Upper lobe of right lung (tissue), 1 donor: ENCODE data around the gene AKAP5. TPM values are rescaled to one million over a fixed set of nuclear protein-coding genes. Genes with fewer than 3 reads are reported as not detected.
A peak's percentile ranks its signal among the peaks of the same experiment; 100 is the strongest.

Source experiments
- ATAC-seq: fragments of 200-7000 bp; cut with Tn5 transposase; one replicate; pipeline ENCODE4 v1.9.1; 2020; ENCODE audit warnings: mild to moderate bottlenecking, moderate library complexity
- DNase-seq: peaks from one replicate; pipeline ENCODE4 v3.0.0-alpha.2; 2020
- H3K27ac ChIP-seq: fragments of 200-600 bp; one replicate; pipeline ENCODE4 v1.8.0; 2022
- H3K27me3 ChIP-seq: fragments of 200-600 bp; one replicate; pipeline ENCODE4 v1.8.0; 2022; ENCODE audit warnings: mild to moderate bottlenecking
- H3K36me3 ChIP-seq: fragments of 200-600 bp; one replicate; pipeline ENCODE4 v1.8.0; 2022
- H3K4me1 ChIP-seq: fragments of 200-600 bp; one replicate; pipeline ENCODE4 v1.8.0; 2022
- H3K4me3 ChIP-seq: fragments of 200-600 bp; one replicate; pipeline ENCODE4 v1.8.0; 2022; ENCODE audit warnings: mild to moderate bottlenecking
- H3K9me3 ChIP-seq: fragments of 200-600 bp; one replicate; pipeline ENCODE4 v1.8.0; 2022
- CTCF ChIP-seq: fragments of 200-600 bp; IDR thresholded peaks from one replicate; pipeline ENCODE4 v1.8.0; 2022; ENCODE audit warnings: antibody characterized with exemption
- intact Hi-C: fragments of 100-400 bp; cut with DNase I; formaldehyde crosslinking; loops from one replicate; pipeline ENCODE4 v1.11.0; 2022
- total RNA-seq: library from RNA; stranded (reverse); fragmentation: NEBNext Ultra II Directional; extraction: Animal tissue kit (Norgen Biotek cat#: 25700); gene quantifications from one replicate; pipeline ENCODE4 v1.2.1, GENCODE V29; 2021
- donor health status: DM: no; HTN: yes; CAD: no; lungs with severe emphysema.

Gene AKAP5
- total RNA-seq, 1 donor from 2014 or later: 3.6 TPM

DNA sequence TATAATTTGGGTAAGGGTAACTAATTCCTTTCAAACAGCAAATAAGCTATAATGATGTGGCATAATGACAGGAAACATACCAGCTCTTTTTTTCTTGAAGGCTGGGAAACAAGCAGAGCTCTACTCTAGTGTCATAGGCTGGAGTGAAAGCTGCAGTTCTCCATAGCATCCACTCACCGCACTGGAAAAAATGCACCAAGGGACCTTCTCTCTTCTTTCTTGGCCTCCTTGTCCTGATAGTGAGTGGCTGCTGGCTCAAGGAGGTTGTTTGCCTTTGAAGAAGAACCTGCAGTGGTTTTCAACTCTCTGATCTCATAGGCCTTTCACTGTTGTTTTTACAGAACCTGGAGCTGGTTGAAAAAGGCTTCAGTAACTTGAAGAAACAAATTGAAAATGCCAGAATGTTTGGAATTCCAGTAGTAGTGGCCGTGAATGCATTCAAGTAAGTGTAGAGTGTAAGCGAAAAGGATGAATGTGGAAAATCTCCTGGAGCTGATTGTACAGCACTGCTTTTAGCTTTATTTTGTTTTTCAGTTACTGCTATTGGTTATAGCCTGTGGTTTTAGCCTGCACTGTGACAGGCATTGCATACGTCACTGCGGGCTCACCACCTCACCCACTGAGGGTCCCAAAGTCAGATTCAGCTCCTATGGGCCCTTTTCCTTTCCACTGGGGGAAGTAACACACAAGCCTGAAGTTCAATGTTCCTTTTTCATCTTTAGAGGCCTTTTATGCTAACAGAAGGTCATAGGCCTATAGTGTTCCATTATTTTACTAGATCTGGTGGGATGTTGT is 17.2 kb upstream of the AKAP5 start:
- Histone ChIP-seq H3K27me3 (no peaks in the 10 kb centered on the region), H3K27ac (no peak overlapping the region), H3K36me3 (peaks cover 58% of the 10 kb centered on the region), H3K9me3 (no peaks in the 10 kb centered on the region), H3K4me3 (no peak overlapping the region), H3K4me1 (peaks cover 7% of the 10 kb centered on the region)
- DNase-seq (no peak), ATAC-seq (peak; percentile 36)
- TF ChIP-seq CTCF: no peak
- intact Hi-C loops: no loop called here

DNA sequence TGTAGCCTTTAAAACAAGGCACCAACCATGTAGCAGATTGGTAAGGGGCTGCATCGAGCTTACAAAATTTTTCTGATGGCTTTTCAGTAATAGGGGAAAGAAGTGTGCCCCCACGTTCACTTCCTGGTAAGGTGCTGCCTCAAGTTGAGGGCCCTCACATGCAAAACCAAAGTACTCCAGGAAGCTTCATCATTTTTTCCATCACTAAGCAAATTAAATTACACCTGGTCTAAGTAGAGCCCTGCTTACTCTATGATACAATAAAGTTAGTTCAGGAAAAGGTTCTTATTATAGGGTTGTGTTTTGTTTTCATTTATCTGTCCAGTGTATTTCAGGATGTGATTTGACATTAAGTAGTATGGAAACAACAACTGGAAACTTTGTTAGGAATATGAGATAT is 15.0 kb upstream of the AKAP5 start:
- Histone ChIP-seq H3K27me3 (no peaks in the 10 kb centered on the region), H3K4me3 (no peak overlapping the region), H3K9me3 (no peaks in the 10 kb centered on the region), H3K4me1 (peaks cover 7% of the 10 kb centered on the region), H3K36me3 (peaks cover 68% of the 10 kb centered on the region), H3K27ac (no peak overlapping the region)
- ATAC-seq (no peak), DNase-seq (no peak)
- intact Hi-C loops: no loop called here
- TF ChIP-seq CTCF: no peak

DNA sequence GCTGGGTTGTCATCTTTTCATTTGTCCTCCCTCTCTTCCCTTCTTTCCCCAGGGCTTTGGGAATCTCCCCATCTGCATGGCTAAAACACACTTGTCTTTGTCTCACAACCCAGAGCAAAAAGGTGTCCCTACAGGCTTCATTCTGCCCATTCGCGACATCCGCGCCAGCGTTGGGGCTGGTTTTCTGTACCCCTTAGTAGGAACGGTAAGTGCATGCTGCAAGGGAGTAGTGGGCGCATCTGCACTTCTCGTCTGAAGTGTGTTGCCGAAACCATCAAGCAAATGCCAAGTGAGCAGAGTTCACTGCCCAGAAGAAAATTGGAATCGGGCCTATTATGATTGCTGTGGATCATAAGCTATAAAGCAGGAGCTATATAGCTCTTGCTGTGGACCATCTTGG is 10.6 kb upstream of the AKAP5 start:
- Histone ChIP-seq H3K27me3 (no peaks in the 10 kb centered on the region), H3K36me3 (peaks cover 61% of the 10 kb centered on the region), H3K27ac (no peak overlapping the region), H3K4me3 (no peak overlapping the region), H3K9me3 (no peaks in the 10 kb centered on the region), H3K4me1 (no peaks in the 10 kb centered on the region)
- intact Hi-C loops: no loop called here
- ATAC-seq: no peak
- no peak for TF ChIP-seq CTCF
- no peak for DNase-seq

GRCh38 chr14:64459405-64460136 is 5.7 kb upstream of the AKAP5 start:
- DNase-seq (no peak), ATAC-seq (peak; percentile 16)
- Histone ChIP-seq H3K9me3 (no peaks in the 10 kb centered on the region), H3K27ac (no peak overlapping the region), H3K4me3 (no peak overlapping the region), H3K27me3 (no peaks in the 10 kb centered on the region), H3K36me3 (peaks cover 17% of the 10 kb centered on the region), H3K4me1 (peaks cover 1% of the 10 kb centered on the region)
- TF ChIP-seq CTCF: no peak
- intact Hi-C loops: no loop called here

- ATAC-seq: no peak
- TF ChIP-seq CTCF: no peak
- intact Hi-C loops: no loop called here
- H3K27ac ChIP-seq: no peak overlapping the region
- no peaks in the 10 kb centered on the region for H3K9me3 ChIP-seq
- DNase-seq: no peak
- no peaks in the 10 kb centered on the region for H3K27me3 ChIP-seq
- H3K4me3 ChIP-seq: no peak overlapping the region
- H3K36me3 ChIP-seq: peaks cover 5% of the 10 kb centered on the region
- peaks cover 13% of the 10 kb centered on the region for H3K4me1 ChIP-seq
Measured at GRCh38 chr14:64461221-64461620, 4.1 kb upstream of the AKAP5 start.
